Measurements from ENCODE around the gene TRIM8. TPM values are rescaled to one million over a fixed set of nuclear protein-coding genes. Genes with fewer than 3 reads are reported as not detected.

The TRIM8 gene
- total and polyA plus RNA-seq, 2 donors (not counting 3 experiments of a cell fraction or from before 2014, with no cell fraction given) = 74.1 to 114 TPM

DNA sequence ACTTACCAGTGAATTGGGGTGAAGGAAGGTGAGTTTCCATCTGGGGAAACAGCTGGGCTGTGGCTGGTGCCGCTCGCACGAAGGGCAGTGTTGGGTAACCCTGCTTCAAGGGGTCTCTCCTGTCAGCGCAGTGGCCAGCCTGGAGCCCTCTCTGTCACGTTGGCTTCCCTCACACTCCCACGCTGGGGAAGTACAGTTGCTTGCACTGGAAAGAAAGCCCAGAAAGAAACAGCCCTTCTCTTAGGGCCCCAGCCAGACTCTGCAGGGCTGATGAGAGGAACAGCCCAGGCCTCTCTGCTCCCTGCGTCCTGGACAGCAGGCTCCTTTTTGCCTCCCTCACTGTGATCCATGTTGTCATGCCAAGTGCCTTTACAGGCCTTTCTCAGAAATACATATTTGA is 40.3 kb upstream of the TRIM8 start:
- Histone ChIP-seq H3K9ac (replicated peaks; ENCODE audit: extremely low read depth, insufficient read depth, low read length) (peak overlapping the region; percentile 30), H3K4me3 (replicated peaks in 1 of 3; ENCODE audit: insufficient read depth in 1 of 3, low read depth in 1 of 3, low read length in 3 of 3) (no peak overlapping the region), H3K27me3 (ENCODE audit: control insufficient read depth in 2 of 2, insufficient read depth in 2 of 2, low read length in 2 of 2) (no peaks in the 10 kb centered on the region), H3K9me1 (replicated peaks; ENCODE audit: control insufficient read depth, extremely low read depth, insufficient read depth, low read length) (no peaks in the 10 kb centered on the region), H3K4me2 (ENCODE audit: insufficient read depth, low read length) (peak overlapping the region; percentile 44), H3K36me3 (ENCODE audit: control insufficient read depth in 2 of 2, extremely low read depth in 1 of 2, insufficient read depth in 2 of 2, low read length in 2 of 2) (peaks cover 0 to 2% of the 10 kb centered on the region in 2 experiments), H3K4me1 (ENCODE audit: control insufficient read depth, extremely low read depth, insufficient read depth, low read length) (peaks cover 51% of the 10 kb centered on the region), H3K27ac (ENCODE audit: insufficient read depth, low read depth, low read length) (peak overlapping the region; percentile 78), H2AFZ (ENCODE audit: low read depth, low read length) (no peak overlapping the region), H3K9me3 (replicated peaks; ENCODE audit: control insufficient read depth, insufficient read depth, low read length) (no peaks in the 10 kb centered on the region), H4K20me1 (replicated peaks; ENCODE audit: control insufficient read depth, extremely low read depth, insufficient read depth, low read length) (no peaks in the 10 kb centered on the region), H3K79me2 (ENCODE audit: control insufficient read depth, insufficient read depth, low read length) (no peaks in the 10 kb centered on the region)
- TF ChIP-seq POLR2AphosphoS5 (IDR thresholded peaks at IDR 0.05; ENCODE audit: insufficient read depth, low read depth, low read length) (no peak), POLR2A (IDR thresholded peaks at IDR 0.05; ENCODE audit: low read depth, low read length) (no peak), JUN (IDR thresholded peaks at IDR 0.05; ENCODE audit: borderline replicate concordance, insufficient read depth, insufficient read length, low read depth) (no peak), EZH2 (IDR thresholded peaks at IDR 0.05; ENCODE audit: borderline replicate concordance, low read depth, low read length, severe bottlenecking) (no peak), GATA2 (IDR thresholded peaks at IDR 0.05; ENCODE audit: insufficient read depth, insufficient read length, low read depth, low read length) (no peak), FOS (IDR thresholded peaks at IDR 0.05; ENCODE audit: borderline replicate concordance, insufficient read depth, low read length) (no peak), MYC (IDR thresholded peaks at IDR 0.05; ENCODE audit: low read depth, low read length) (no peak)
- TF ChIP-seq, protein P1, sequence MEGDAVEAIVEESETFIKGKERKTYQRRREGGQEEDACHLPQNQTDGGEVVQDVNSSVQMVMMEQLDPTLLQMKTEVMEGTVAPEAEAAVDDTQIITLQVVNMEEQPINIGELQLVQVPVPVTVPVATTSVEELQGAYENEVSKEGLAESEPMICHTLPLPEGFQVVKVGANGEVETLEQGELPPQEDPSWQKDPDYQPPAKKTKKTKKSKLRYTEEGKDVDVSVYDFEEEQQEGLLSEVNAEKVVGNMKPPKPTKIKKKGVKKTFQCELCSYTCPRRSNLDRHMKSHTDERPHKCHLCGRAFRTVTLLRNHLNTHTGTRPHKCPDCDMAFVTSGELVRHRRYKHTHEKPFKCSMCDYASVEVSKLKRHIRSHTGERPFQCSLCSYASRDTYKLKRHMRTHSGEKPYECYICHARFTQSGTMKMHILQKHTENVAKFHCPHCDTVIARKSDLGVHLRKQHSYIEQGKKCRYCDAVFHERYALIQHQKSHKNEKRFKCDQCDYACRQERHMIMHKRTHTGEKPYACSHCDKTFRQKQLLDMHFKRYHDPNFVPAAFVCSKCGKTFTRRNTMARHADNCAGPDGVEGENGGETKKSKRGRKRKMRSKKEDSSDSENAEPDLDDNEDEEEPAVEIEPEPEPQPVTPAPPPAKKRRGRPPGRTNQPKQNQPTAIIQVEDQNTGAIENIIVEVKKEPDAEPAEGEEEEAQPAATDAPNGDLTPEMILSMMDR (IDR thresholded peaks at IDR 0.05; ENCODE audit: extremely low read depth in 1 of 2, insufficient read depth in 1 of 2, low read depth in 1 of 2, low read length in 2 of 2) = no peak
- TF ChIP-seq, protein P2, sequence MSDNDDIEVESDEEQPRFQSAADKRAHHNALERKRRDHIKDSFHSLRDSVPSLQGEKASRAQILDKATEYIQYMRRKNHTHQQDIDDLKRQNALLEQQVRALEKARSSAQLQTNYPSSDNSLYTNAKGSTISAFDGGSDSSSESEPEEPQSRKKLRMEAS (IDR thresholded peaks at IDR 0.05; ENCODE audit: insufficient read depth, insufficient read length) = no peak
- ChIA-PET POLR2A (interaction anchor here (0.6 to 1.6 kb wide), 2 partner anchors 16 to 19 kb away, joined by 3 to 19 read pairs; no protein-coding TSS in a partner anchor), CTCF (interaction anchor here (0.7 to 2.7 kb wide), 11 partner anchors 8 to 100 kb away, joined by 3 to 9 read pairs (median 5); partner anchors contain the start of genes SUFU and TRIM8)
- FAIRE-seq (no peak), DNase-seq (ENCODE audit: low read depth, low spot score) (peak; percentile 66)
- no TSS peak for BruUV-seq (replicated peaks)
- intact Hi-C loops (cut with micrococcal nuclease) = loop anchor here (1.0 kb wide), 1 partner anchor 8 kb away; no protein-coding TSS in a partner anchor
- dilution Hi-C loops (cut with MboI; ENCODE audit: extremely low pct_ligation_motif_present, low sequenced_read_pairs) = no loop called here

Measured in endothelial cell of umbilical vein (primary cell).